Erythroblast (primary cell): Measurements from ENCODE around the gene WNT4.

Experiments
- GATA1 ChIP-seq: IDR thresholded peaks from 2 replicates; pipeline ENCODE4 v1.6.1; 2011; ENCODE audit warnings: low read depth, mild to moderate bottlenecking, control low read depth, low read length, moderate library complexity
- POLR2A ChIP-seq: IDR thresholded peaks from 2 replicates; pipeline ENCODE4 v1.6.1; 2011; ENCODE audit warnings: mild to moderate bottlenecking, low read length

DNA sequence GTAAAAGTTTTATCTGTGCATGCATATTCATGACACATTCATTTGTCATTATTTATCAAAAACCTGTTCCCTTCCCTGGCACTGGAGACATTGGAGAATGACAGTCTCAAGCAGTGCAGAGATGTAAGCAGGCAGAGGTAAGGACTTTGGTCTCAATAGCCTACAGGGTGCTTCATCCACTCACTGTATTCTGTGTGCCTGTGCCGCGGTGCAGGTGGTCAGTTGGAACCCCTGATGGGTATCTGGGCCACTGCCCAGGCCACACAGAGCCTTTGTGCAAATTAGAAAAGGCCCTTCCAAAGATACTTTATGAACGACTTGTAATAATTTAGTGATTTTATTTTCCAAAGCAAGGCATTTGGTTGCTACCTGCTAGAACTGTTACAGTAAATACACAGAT is 46.4 kb downstream of the WNT4 start:
- TF ChIP-seq POLR2A (no peak), GATA1 (no peak)
